ENCODE data around the gene ARX.

ARX gene

DNA sequence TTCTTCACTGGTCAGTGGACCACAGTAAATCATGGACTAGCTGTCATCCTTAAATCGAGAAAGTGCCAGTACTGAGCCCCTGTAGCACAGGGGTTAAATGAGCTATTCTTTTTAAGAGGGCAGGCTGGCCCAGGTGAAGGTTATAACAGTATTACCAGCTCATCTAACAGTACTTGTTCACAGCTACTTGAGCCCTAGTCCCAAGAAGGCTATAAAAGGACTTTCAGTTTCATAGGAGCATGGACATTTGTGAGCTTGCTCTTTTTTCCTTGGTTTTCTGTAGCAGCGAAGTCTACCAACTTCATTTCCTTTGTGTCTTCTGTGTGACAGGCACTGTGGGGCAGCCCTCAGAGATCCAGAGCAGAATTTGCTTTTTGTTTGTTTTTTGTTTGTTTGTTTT, 61.0 kb downstream of the ARX start:
- Histone ChIP-seq H3K27ac (no peak overlapping the region), H3K4me3 (no peak overlapping the region)
